ENCODE results near the gene HIVEP3.

The HIVEP3 gene

GRCh38 chr1:41620365-41621169, 298.2 kb downstream of the HIVEP3 start:
- DNase-seq (ENCODE audit: low read depth in 2 of 3, low spot score in 1 of 3) = no peak

GRCh38 chr1:41619511-41620364, 299.0 kb downstream of the HIVEP3 start:
- DNase-seq (ENCODE audit: low read depth in 2 of 3, low spot score in 1 of 3) = no peak

DNA sequence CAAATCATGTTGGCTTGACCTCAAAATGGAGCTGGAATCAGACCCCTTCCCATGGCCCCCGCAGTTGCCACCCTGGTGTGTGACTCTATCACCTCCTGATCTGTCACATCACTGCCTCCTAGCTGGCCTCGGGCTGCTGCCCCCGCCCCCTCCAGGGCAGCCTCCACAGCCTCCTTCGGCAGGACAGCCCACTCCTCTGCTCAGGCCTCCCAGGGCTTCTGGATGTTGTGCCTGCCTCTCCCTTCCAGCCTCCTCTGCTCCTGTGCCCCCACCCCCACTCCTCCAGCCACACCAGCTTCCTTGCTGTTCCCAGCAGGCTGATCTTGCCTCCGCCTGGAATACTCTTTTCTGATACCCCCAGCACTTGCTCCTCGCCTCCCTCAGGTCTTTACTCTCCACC, 299.9 kb downstream of the HIVEP3 start:
- no peak for DNase-seq (ENCODE audit: low read depth in 2 of 3, low spot score in 1 of 3)

GRCh38 chr1:41618066-41618825, 300.5 kb downstream of the HIVEP3 start:
- DNase-seq (ENCODE audit: low read depth in 2 of 3, low spot score in 1 of 3) = no peak

DNA sequence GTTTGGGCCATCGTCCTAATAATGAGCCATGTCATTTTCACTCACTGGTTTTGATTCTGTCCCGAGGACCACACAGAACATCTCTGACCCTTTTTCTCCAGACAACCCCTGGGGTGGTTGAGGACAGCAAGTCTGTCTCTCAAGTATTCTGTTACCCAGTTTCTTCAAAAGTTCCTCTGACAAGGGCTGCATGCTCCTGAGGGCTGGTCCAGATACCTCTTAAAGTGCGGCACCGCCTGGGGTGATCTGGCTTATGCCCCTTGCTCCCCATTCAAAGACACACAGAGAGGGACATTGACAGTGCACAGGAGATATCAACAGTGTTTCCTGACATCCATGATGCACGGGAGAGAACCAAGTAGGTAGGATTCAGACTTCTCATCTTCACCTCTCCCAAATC, 301.4 kb downstream of the HIVEP3 start:
- no peak for DNase-seq (ENCODE audit: low read depth in 2 of 3, low spot score in 1 of 3)

GRCh38 chr1:41616563-41616962, 302.2 kb downstream of the HIVEP3 start:
- DNase-seq (ENCODE audit: low read depth in 2 of 3, low spot score in 1 of 3) = no peak

DNA sequence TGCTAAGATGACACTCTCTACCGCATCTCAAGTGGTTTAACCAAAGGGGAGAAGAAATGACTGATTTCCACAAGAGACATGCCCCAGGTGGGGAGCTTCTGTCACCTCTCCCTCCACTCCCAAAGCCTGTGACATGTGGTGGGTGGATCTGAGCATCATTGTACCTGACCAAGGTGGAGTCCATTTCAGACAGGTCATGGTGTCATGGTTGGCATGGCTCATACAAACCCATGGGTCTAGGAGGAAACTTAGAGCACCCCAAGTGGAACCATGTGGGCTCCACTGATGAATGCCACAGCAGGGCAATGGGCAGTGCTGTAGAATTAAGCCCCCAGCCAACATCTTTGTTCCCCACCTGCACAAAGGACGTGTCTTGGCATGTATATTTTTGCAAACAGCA, 302.7 kb downstream of the HIVEP3 start:
- DNase-seq (ENCODE audit: low read depth in 2 of 3, low spot score in 1 of 3) = no peak

DNA sequence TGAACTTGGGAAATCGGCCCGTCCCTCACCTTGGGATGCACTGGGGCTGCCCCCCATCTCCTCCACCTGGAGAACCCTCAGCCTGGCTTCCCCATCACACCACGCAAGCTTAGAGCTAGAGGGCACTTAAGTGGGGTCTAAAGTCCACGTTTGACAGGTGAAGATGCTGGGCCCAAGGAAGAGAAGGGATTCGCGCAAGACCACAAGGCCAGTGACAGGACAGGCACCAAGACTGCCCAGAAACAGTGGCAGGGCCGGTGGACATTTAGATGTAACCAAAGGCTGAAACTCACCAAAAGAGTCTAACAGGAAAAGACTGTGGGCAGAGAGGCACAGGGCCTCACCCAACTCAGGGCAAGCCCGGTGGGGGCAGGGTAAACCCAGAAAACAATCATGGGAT, 303.4 kb downstream of the HIVEP3 start:
- DNase-seq (ENCODE audit: low read depth in 2 of 3, low spot score in 1 of 3) = no peak

- no peak for DNase-seq (ENCODE audit: low read depth in 2 of 3, low spot score in 1 of 3)
These were observed 303.9 kb downstream of the HIVEP3 start for GRCh38 chr1:41614818-41615217.

- no peak for DNase-seq (ENCODE audit: low read depth in 2 of 3, low spot score in 1 of 3)
These were observed 304.8 kb downstream of the HIVEP3 start for GRCh38 chr1:41613689-41614574.

- no peak for DNase-seq (ENCODE audit: low read depth in 2 of 3, low spot score in 1 of 3)
These were observed 305.8 kb downstream of the HIVEP3 start for GRCh38 chr1:41612953-41613352.

- DNase-seq (ENCODE audit: low read depth in 2 of 3, low spot score in 1 of 3) = no peak
These were observed 306.7 kb downstream of the HIVEP3 start for GRCh38 chr1:41611932-41612450.

DNA sequence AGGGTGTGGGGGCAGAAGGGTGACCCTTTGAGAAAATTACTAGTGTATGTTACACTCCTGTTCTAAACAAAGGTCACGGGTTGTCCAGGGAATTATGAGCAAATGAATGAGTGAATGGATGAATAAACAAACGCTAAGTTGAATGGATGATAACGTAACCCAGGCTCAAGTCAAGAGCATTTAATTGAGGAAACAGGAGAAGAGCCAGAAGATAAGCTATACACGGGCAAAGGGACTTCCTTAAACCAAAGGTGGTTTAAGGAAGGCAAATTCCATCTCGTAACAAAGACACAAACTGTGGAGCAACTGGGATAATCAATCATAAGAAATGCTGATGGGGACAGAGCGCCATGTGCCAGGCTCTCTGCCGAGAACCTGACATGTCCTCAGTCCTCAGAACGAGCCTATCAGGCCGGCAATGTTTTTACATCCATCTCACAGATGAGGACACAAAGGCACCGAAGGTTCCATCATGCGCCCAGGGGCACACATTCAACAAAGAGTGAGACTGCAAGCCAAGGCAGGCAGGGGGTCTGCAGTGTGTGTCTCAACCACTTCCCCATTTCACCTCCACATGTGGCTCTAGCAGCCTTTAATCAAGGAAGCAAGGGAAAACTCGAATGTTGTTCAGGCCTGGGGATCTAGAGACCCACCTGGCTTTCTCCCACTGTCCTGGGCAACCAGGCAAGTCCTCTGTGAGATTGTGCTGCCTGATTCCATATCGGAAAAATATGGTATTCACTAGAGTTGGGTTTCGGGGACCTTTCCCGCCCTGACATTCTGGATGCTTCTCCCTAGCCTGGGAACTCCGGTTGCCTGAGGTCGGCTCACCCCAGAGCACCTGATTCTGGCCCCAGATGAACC, 307.4 kb downstream of the HIVEP3 start:
- no peak for DNase-seq (ENCODE audit: low read depth in 2 of 3, low spot score in 1 of 3)

DNA sequence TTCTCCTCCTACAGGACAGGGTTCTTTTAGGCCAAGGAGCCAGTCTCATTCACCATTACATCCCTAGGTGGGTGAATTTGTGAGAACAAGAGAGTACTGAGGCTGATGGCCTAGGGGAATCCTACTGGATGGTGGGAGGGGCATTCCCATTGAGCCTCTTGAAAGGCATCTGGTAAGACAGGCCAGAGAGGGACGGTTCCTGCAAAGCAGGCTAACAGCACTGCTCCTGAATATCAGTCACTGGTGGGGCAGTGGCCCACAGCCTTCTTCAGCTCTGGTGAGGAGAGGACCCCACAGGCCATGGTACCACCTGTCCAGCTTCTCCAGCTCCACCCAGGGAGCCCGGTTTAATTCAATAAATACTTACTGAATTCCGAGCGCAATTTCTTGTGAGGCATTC, 308.4 kb downstream of the HIVEP3 start:
- DNase-seq (ENCODE audit: low read depth in 2 of 3, low spot score in 1 of 3) = no peak

DNA sequence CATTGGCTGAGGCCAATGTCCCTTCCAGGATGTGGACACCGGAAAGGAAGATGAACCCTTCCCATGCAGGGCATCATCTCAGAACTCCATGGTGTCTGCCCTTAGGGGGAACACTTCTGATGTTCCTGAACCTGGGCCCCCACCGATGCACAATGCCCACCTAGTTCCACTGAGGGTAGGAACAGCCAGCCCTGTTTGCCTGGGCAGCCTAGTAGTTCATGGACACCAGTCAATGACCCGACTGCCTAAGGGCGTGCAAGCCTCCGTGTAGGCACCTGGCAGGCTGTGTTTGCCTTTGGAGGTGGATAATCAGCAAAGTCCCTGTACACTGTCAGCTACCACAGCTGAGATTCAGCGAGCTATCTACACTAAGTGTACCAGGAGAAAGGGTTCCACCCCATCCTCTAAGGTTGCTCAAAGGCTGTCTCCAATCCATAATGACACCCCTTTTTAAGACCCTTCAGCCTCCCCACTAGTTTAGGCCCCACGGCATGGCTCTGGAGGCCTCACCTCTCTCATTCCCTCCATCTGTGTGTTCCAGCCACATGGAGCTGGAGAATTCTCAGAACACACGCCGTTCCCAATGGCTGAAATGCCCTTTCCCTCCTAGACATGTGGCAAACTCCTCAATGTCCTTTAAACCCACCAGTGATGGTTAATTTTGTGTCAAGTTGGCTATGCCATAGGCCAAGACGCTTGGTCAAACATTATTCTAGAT, 309.4 kb downstream of the HIVEP3 start:
- no peak for DNase-seq (ENCODE audit: low read depth in 2 of 3, low spot score in 1 of 3)

DNA sequence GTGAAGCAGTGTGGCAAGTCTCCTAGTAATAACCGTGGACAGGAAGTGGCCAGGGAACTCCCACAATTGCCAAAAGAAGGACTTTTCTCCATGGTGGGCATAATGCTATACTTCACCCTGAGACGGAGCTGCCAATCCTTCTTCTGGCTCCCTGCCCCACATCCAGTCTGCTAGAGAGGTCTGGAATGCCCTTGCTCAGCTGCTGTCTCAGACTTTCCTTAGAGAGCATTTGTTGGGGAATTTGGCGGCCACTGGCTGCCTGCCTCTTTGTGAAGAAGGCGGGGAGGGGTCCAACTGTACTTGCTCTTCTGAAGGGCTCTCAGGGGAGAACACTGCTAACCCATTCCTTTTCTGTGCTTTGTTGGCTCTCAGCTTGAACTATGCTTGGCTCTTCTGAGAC, 310.5 kb downstream of the HIVEP3 start:
- no peak for DNase-seq (ENCODE audit: low read depth in 2 of 3, low spot score in 1 of 3)

DNA sequence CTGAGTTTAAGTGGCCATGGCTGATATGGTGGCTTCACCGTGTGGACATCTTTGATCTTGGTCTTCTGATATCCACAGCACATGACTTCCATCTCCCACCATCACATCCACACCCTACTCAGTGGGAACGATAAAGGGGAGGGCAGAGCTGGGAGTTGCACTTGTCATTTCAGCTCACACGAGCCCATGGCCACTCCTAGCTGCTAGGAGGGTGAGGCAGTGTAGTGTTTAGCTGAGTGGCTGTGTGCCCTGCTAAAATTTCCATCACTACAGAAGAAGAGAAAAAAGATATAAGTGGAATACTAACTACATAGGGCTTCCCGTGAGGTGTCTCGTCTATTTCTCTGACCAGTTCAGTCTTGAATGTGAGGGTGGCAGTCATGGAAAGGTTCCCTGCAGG, 310.9 kb downstream of the HIVEP3 start:
- DNase-seq (ENCODE audit: low read depth in 2 of 3, low spot score in 1 of 3) = no peak

- no peak for DNase-seq (ENCODE audit: low read depth in 2 of 3, low spot score in 1 of 3)
These were observed 318.8 kb downstream of the HIVEP3 start for GRCh38 chr1:41599912-41600311.

DNA sequence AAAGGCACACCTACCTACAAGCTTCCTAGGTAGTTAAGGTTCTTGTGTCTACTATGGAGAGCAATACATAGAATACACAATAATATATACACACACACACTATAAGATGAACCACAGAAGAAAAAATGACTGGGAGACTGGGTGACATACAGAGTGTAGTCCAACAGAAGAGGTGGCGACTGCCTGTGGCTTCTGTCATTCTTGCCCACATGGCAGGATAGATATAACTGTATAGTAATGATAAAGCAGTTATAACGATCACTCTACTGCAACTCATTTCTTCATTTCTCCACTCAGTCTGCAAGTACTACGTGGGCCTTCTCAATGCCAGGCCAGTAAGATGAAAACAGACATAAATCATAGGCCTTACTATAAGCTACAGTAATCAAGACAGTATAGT, 320.4 kb downstream of the HIVEP3 start:
- DNase-seq (ENCODE audit: low read depth in 2 of 3, low spot score in 1 of 3) = no peak

Measured in stimulated activated CD4-positive, alpha-beta T cell treated with anti-CD3 and anti-CD28 coated beads, Interleukin-12 subunit alpha, Interleukin-12 subunit beta, amount 100 ng/mL, for 48 hours (primary cell).